AG09319 (cell line): ENCODE data around the gene APBB2.

Experiments used
- DNase-seq: peaks from one replicate; pipeline ENCODE4 v3.0.0-alpha.2; 2010; ENCODE audit warnings: low read depth; ENCODE audit errors: extremely low read depth
- CTCF ChIP-seq: IDR thresholded peaks from 2 replicates; pipeline ENCODE4 v1.5.1; 2011; ENCODE audit warnings: low read depth, mild to moderate bottlenecking, inconsistent platforms, low read length, moderate library complexity

APBB2 gene

GRCh38 chr4:41202356-41202755 is 12.0 kb downstream of the APBB2 start:
- no peak for TF ChIP-seq CTCF
- DNase-seq: no peak

GRCh38 chr4:41200486-41201017 is 13.8 kb downstream of the APBB2 start:
- no peak for TF ChIP-seq CTCF
- DNase-seq: no peak

- TF ChIP-seq CTCF: no peak
Observed at GRCh38 chr4:41199788-41200187, 14.6 kb downstream of the APBB2 start.

GRCh38 chr4:41197996-41198395 is 16.3 kb downstream of the APBB2 start:
- no peak for DNase-seq
- TF ChIP-seq CTCF: no peak

More at GRCh38 chr4:41199788-41200187, 14.6 kb downstream of the APBB2 start:
- no peak for DNase-seq

- no peak for TF ChIP-seq CTCF
Observed at GRCh38 chr4:41197495-41197894, 16.8 kb downstream of the APBB2 start.

GRCh38 chr4:41196633-41197332 is 17.6 kb downstream of the APBB2 start:
- DNase-seq: no peak
- TF ChIP-seq CTCF: no peak

More at GRCh38 chr4:41197495-41197894, 16.8 kb downstream of the APBB2 start:
- no peak for DNase-seq

- no peak for DNase-seq
- no peak for TF ChIP-seq CTCF
Observed at GRCh38 chr4:41192136-41192535, 22.2 kb downstream of the APBB2 start.
